Measurements from ENCODE around the gene NAT8L. TPM values are rescaled to one million over a fixed set of nuclear protein-coding genes. Genes with fewer than 3 reads are reported as not detected.

NAT8L gene
- total and polyA plus RNA-seq, 2 of the 13 experiments (the other 11 are each of a cell fraction or from before 2014, with no cell fraction given) = 2.2 to 3.3 TPM

GRCh38 chr4:2009651-2010233 lies 49.4 kb upstream of the NAT8L start (continued):
- TF ChIP-seq CBFB (CRISPR knock-in tag; IDR thresholded peaks at IDR 0.05) = no peak
- no peak for TF ChIP-seq POLR2AphosphoS5 (IDR thresholded peaks at IDR 0.05; ENCODE audit: low read depth, low read length)

DNA sequence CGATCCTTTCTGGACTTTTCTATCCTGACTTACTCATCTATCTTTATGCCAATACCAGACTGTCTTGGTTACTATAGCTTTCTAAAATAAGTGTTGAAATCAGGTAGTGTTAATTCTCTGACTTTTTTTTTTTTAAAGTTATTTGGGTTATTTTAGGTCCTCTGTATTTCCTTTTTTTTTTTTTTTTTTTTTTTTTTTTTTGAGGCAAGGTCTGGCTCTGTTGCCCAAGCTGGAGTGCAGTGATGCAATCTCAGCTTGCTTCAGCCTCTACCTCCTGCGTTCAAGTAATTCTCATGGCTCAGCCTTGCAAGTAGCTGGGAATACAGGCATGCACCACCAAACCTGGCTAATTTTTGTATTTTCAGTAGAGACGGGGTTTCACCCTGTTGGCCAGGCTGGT lies 47.5 kb upstream of the NAT8L start:
- Histone ChIP-seq H3K4me3 (replicated peaks in 1 of 3; ENCODE audit: insufficient read depth in 1 of 3, low read depth in 2 of 3, low read length in 3 of 3) (no peak overlapping the region), H2AFZ (ENCODE audit: low read length) (no peak overlapping the region), H3K4me2 (ENCODE audit: low read depth, low read length) (no peak overlapping the region), H3K27ac (ENCODE audit: extremely low read length, insufficient read depth, low read length) (no peak overlapping the region), H3K79me2 (ENCODE audit: insufficient read depth, low read length) (peaks cover 18% of the 10 kb centered on the region), H3K9me3 (ENCODE audit: low read length) (no peaks in the 10 kb centered on the region), H3K9ac (ENCODE audit: insufficient read depth, low read depth, low read length) (no peak overlapping the region), H3K36me3 (replicated peaks in 1 of 2; ENCODE audit: control insufficient read depth in 1 of 2, insufficient read depth in 2 of 2, low read length in 2 of 2) (no peaks in the 10 kb centered on the region; a peak in 1 of 5 replicates), H3K4me1 (ENCODE audit: insufficient read depth, low read length) (peaks cover 16% of the 10 kb centered on the region), H4K20me1 (ENCODE audit: insufficient read depth, low read length) (peaks cover 10% of the 10 kb centered on the region), H3K27me3 (ENCODE audit: control insufficient read depth in 1 of 2, insufficient read depth in 2 of 2, low read length in 2 of 2) (no peaks in the 10 kb centered on the region; a peak in 2 of 5 replicates)
- 14% methylated on average over 3 of the region's 3 CpGs for WGBS (ENCODE audit: low lambda C conversion rate)
- ATAC-seq (no peak), DNase-seq (ENCODE audit: low spot score) (no peak), FAIRE-seq (no peak)
- peak; percentile 79 for TF ChIP-seq CEBPB (IDR thresholded peaks at IDR 0.05; ENCODE audit: borderline replicate concordance, low read depth, low read length)
- TF ChIP-seq CEBPG (CRISPR knock-in tag; IDR thresholded peaks at IDR 0.05) = peak; percentile 57
- TF ChIP-seq ZNF263 (CRISPR knock-in tag; IDR thresholded peaks at IDR 0.05) = no peak
- BruUV-seq (replicated peaks) = no TSS peak
- ChIA-PET CTCF (ENCODE audit: low intra/inter-chr PET ratio, low total read pairs) (no interaction called here), POLR2A (no interaction called here)
- in situ Hi-C loops (cut with HindIII; ENCODE audit: extremely low pct_ligation_motif_present, low pct_unique_long_range_greater_than_20kb) = loop anchor here (25.0 kb wide), 1 partner anchor 176 kb away; no protein-coding TSS in a partner anchor
- intact Hi-C loops (cut with micrococcal nuclease; ENCODE audit: unreplicated experiment) = no loop called here

DNA sequence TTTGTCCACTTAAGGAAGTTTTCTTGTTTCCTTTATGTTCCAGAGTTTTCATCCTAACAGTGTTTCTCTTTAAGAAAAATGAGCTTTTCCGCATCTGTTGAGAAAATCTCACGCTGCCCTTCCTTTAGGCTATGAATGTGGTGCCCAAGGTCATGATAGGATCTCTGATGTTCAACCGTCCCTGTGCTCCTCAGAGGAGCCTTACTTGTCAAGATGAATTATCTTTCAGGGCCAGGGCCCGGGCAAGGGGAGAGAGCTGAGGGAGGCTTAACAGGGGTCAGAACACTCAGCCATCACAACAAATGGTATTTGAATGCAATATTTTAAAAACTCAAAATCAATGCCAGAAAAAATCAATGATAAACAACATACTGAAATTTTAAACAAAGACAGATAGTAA lies 44.1 kb upstream of the NAT8L start:
- no peak for FAIRE-seq
- TF ChIP-seq, protein P1, sequence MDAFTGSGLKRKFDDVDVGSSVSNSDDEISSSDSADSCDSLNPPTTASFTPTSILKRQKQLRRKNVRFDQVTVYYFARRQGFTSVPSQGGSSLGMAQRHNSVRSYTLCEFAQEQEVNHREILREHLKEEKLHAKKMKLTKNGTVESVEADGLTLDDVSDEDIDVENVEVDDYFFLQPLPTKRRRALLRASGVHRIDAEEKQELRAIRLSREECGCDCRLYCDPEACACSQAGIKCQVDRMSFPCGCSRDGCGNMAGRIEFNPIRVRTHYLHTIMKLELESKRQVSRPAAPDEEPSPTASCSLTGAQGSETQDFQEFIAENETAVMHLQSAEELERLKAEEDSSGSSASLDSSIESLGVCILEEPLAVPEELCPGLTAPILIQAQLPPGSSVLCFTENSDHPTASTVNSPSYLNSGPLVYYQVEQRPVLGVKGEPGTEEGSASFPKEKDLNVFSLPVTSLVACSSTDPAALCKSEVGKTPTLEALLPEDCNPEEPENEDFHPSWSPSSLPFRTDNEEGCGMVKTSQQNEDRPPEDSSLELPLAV (CRISPR knock-in tag; conservative IDR thresholded peaks at IDR 0.05; ENCODE audit: low read depth) = no peak
- TF ChIP-seq ZNF160 (CRISPR knock-in tag; IDR thresholded peaks at IDR 0.05) (no peak), THAP11 (CRISPR knock-in tag; IDR thresholded peaks at IDR 0.05) (no peak), ZNF670 (CRISPR knock-in tag; IDR thresholded peaks at IDR 0.05; ENCODE audit: borderline replicate concordance) (no peak), ZNF232 (CRISPR knock-in tag; IDR thresholded peaks at IDR 0.05; ENCODE audit: borderline replicate concordance) (no peak), SP2 (CRISPR knock-in tag; IDR thresholded peaks at IDR 0.05) (no peak), ZNF34 (CRISPR knock-in tag; IDR thresholded peaks at IDR 0.05; ENCODE audit: borderline replicate concordance) (no peak), TARDBP (CRISPR knock-in tag; IDR thresholded peaks at IDR 0.05) (no peak)
- TF ChIP-seq, protein P2, sequence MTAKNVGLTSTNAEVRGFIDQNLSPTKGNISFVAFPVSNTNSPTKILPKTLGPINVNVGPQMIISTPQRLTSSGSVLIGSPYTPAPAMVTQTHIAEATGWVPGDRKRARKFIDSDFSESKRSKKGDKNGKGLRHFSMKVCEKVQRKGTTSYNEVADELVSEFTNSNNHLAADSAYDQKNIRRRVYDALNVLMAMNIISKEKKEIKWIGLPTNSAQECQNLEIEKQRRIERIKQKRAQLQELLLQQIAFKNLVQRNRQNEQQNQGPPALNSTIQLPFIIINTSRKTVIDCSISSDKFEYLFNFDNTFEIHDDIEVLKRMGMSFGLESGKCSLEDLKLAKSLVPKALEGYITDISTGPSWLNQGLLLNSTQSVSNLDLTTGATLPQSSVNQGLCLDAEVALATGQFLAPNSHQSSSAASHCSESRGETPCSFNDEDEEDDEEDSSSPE (CRISPR knock-in tag; IDR thresholded peaks at IDR 0.05) = no peak

More for the DNA sequence above, 44.1 kb upstream of the NAT8L start:
- ATAC-seq = no peak
- Histone ChIP-seq H3K27me3 (ENCODE audit: control insufficient read depth in 1 of 2, insufficient read depth in 2 of 2, low read length in 2 of 2) (peaks cover 1 to 4% of the 10 kb centered on the region in 2 experiments; a peak in 2 of 5 replicates), H3K4me3 (replicated peaks in 1 of 3; ENCODE audit: insufficient read depth in 1 of 3, low read depth in 2 of 3, low read length in 3 of 3) (no peak overlapping the region), H3K27ac (ENCODE audit: extremely low read length, insufficient read depth, low read length) (no peak overlapping the region), H2AFZ (ENCODE audit: low read length) (no peak overlapping the region), H3K9me3 (ENCODE audit: low read length) (no peaks in the 10 kb centered on the region), H3K9ac (ENCODE audit: insufficient read depth, low read depth, low read length) (no peak overlapping the region), H3K79me2 (ENCODE audit: insufficient read depth, low read length) (no peaks in the 10 kb centered on the region), H3K36me3 (replicated peaks in 1 of 2; ENCODE audit: control insufficient read depth in 1 of 2, insufficient read depth in 2 of 2, low read length in 2 of 2) (no peaks in the 10 kb centered on the region), H4K20me1 (ENCODE audit: insufficient read depth, low read length) (no peaks in the 10 kb centered on the region), H3K4me1 (ENCODE audit: insufficient read depth, low read length) (peaks cover 4% of the 10 kb centered on the region; the same call in 1 of the 2 replicates), H3K4me2 (ENCODE audit: low read depth, low read length) (no peak overlapping the region)
- intact Hi-C loops (cut with micrococcal nuclease; ENCODE audit: unreplicated experiment) = no loop called here
- in situ Hi-C loops (cut with HindIII; ENCODE audit: extremely low pct_ligation_motif_present, low pct_unique_long_range_greater_than_20kb) = loop anchor here (25.0 kb wide), 1 partner anchor 172 kb away; no protein-coding TSS in a partner anchor
- BruUV-seq (replicated peaks) = no TSS peak
- POLR2A ChIA-PET = no interaction called here
- CTCF ChIA-PET (ENCODE audit: low intra/inter-chr PET ratio, low total read pairs) = no interaction called here
- no peak for DNase-seq (ENCODE audit: low spot score)
- WGBS (ENCODE audit: low lambda C conversion rate) = 56% methylated on average over 4 of the region's 4 CpGs
